ENCODE results near the gene WNT8A. TPM values are rescaled to one million over a fixed set of nuclear protein-coding genes. Genes with fewer than 3 reads are reported as not detected.

WNT8A gene
- total RNA-seq, 1 donor from 2014 or later, result not detected

DNA sequence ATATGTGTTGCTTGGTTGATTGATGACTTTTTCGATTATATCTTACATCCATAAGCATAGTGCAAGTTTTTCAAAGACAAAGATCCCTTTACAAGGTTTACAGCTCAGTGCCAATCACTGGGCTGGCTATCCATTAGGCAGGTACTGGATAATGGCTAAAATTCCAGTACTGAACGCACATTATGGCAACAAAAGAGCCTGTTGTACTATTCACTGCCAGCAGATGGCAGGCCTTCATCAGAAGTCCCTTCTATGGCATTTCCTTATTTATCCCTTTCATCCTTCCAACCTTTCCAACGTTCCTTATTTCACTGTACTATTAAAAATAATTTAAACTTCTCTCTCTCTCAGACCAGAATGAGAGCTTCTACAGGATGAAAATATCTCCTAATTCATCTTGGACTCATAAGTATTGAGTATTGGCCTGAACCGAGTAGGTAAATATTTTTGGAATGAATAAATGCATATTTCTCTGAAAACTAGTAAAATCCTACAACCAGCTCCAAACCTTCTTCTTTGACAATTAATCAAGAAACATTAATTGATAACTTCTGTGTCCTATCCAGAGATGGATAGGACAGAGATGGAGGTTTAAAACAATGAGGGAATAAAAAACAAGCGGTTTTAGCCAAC, 6.7 kb upstream of the WNT8A start:
- no peak overlapping the region for H3K4me3 Mint-ChIP-seq (ENCODE audit: low read depth)
- no peaks in the 10 kb centered on the region for H3K9me3 Mint-ChIP-seq (ENCODE audit: low read depth)
- no peaks in the 10 kb centered on the region for H3K36me3 Mint-ChIP-seq (ENCODE audit: insufficient read depth)
- H3K27me3 Mint-ChIP-seq, result no peaks in the 10 kb centered on the region
- DNase-seq (ENCODE audit: low spot score, unreplicated experiment), result peak; percentile 47
- no peaks in the 10 kb centered on the region for H3K4me1 Mint-ChIP-seq (ENCODE audit: low read depth)
- TF ChIP-seq, protein P1, sequence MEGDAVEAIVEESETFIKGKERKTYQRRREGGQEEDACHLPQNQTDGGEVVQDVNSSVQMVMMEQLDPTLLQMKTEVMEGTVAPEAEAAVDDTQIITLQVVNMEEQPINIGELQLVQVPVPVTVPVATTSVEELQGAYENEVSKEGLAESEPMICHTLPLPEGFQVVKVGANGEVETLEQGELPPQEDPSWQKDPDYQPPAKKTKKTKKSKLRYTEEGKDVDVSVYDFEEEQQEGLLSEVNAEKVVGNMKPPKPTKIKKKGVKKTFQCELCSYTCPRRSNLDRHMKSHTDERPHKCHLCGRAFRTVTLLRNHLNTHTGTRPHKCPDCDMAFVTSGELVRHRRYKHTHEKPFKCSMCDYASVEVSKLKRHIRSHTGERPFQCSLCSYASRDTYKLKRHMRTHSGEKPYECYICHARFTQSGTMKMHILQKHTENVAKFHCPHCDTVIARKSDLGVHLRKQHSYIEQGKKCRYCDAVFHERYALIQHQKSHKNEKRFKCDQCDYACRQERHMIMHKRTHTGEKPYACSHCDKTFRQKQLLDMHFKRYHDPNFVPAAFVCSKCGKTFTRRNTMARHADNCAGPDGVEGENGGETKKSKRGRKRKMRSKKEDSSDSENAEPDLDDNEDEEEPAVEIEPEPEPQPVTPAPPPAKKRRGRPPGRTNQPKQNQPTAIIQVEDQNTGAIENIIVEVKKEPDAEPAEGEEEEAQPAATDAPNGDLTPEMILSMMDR (IDR thresholded peaks at IDR 0.05; ENCODE audit: unreplicated experiment), result peak; percentile 87
- no peak overlapping the region for H3K27ac Mint-ChIP-seq

DNA sequence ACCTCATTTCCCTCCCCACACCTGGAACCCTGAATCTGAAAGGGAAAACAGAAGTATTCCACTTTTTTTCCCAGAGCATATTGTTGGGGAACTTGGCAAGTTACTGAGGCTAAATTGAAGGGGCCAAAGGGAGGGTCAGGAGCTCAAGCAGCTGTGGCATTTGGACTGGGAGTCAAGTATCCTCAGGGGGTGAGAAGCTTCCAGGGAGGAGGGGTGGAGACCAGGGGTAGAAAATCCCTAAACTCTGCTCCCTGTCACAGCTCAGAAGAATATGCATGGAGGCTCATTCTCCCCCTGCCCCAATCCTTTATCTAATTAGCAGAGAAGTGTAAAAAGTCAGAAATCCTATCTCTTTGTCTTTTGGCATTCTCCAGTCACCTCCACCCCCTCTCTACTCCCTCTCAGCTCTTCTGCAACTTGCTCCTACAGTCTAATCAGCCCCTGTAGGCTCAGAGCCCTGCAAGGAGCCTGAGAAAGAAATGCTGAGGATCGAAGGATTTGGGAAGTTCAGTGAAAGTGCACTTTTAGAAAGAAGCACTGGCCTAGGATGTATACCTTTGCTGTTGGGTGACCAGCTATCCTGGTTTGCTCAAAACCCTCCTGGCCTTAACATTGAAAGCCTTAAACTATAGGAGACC, 5.7 kb upstream of the WNT8A start:
- H3K27me3 Mint-ChIP-seq, result no peaks in the 10 kb centered on the region

DNA sequence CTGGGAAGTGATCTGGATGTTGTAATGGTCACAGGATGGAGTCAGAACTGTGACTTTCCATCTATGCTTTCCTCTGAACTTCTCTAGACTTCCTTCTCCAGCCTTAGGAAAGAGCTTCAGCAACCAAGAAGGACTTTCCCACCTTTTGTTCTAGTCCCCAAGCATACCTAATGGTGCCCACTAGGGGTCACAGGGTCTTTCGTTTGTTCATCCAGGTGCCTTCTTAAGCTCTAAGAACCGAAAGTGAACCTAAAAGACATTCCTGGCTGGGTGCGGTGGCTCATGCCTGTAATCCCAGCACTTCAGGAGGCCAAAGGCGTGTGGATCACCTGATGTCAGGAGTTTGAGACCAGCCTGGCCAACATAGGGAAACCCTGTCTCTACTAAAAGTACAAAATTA, 1.8 kb upstream of the WNT8A start:
- TF ChIP-seq, protein P1 (IDR thresholded peaks at IDR 0.05; ENCODE audit: unreplicated experiment), result peak; percentile 36
- H3K4me1 Mint-ChIP-seq (ENCODE audit: low read depth), result no peaks in the 10 kb centered on the region
- no peak overlapping the region for H3K27ac Mint-ChIP-seq
- H3K27me3 Mint-ChIP-seq, result no peaks in the 10 kb centered on the region
- H3K36me3 Mint-ChIP-seq (ENCODE audit: insufficient read depth), result no peaks in the 10 kb centered on the region
- H3K9me3 Mint-ChIP-seq (ENCODE audit: low read depth), result no peaks in the 10 kb centered on the region
- DNase-seq (ENCODE audit: low spot score, unreplicated experiment), result no peak
- no peak overlapping the region for H3K4me3 Mint-ChIP-seq (ENCODE audit: low read depth)

More for the DNA sequence above, 5.7 kb upstream of the WNT8A start:
- H3K27ac Mint-ChIP-seq, result no peak overlapping the region
- no peak overlapping the region for H3K4me3 Mint-ChIP-seq (ENCODE audit: low read depth)
- TF ChIP-seq, protein P1 (IDR thresholded peaks at IDR 0.05; ENCODE audit: unreplicated experiment), result no peak
- no peaks in the 10 kb centered on the region for H3K4me1 Mint-ChIP-seq (ENCODE audit: low read depth)
- no peaks in the 10 kb centered on the region for H3K9me3 Mint-ChIP-seq (ENCODE audit: low read depth)
- H3K36me3 Mint-ChIP-seq (ENCODE audit: insufficient read depth), result no peaks in the 10 kb centered on the region
- no peak for DNase-seq (ENCODE audit: low spot score, unreplicated experiment)

DNA sequence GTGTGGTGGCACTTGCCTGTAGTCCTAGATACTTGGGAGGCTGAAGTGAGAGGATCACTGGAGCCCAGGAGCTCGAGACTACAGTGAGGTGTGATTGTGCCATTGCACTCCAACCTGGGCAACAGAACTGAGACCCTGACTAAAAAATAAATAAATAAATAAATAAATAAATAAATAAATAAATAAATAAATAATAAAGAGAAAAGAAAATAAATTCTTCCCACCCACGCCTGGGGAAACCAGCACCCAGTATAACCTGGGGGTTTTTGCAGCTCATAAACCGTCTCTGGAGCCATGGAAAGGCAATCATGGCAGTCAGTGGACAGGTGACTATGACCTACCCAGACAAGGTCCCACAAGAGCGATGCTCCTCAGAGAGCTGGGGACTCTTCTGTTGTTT, 7.9 kb downstream of the WNT8A start:
- no peaks in the 10 kb centered on the region for H3K9me3 Mint-ChIP-seq (ENCODE audit: low read depth)
- no peak overlapping the region for H3K4me3 Mint-ChIP-seq (ENCODE audit: low read depth)
- H3K36me3 Mint-ChIP-seq (ENCODE audit: insufficient read depth), result no peaks in the 10 kb centered on the region
- peaks cover 3% of the 10 kb centered on the region for H3K4me1 Mint-ChIP-seq (ENCODE audit: low read depth)
- TF ChIP-seq, protein P1 (IDR thresholded peaks at IDR 0.05; ENCODE audit: unreplicated experiment), result no peak
- H3K27me3 Mint-ChIP-seq, result peaks cover 3% of the 10 kb centered on the region
- H3K27ac Mint-ChIP-seq, result no peak overlapping the region
- no peak for DNase-seq (ENCODE audit: low spot score, unreplicated experiment)

DNA sequence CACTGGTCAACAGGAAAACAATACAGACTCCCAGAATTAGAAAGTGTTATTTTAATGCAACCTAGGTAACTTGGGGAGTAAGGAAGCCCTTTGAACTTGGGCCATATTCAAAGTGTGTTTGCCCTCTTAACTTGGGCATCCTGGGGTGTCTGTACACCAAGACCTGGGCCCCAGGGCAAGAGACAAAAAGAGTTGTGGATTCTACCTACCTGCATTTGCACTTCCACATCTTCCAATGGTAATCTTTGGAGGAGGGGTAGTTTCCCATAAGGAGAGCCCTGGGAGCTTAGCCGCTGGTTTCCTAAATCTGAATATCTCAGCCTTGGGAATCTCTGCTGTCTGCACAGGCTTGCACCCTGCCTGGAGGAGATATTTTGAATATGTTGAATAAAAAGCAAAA, 8.5 kb downstream of the WNT8A start:
- Mint-ChIP-seq H3K36me3 (ENCODE audit: insufficient read depth) (no peaks in the 10 kb centered on the region), H3K9me3 (ENCODE audit: low read depth) (no peaks in the 10 kb centered on the region), H3K4me1 (ENCODE audit: low read depth) (peaks cover 3% of the 10 kb centered on the region), H3K4me3 (ENCODE audit: low read depth) (no peak overlapping the region), H3K27ac (no peak overlapping the region), H3K27me3 (peaks cover 4% of the 10 kb centered on the region)
- DNase-seq (ENCODE audit: low spot score, unreplicated experiment), result no peak
- TF ChIP-seq, protein P1 (IDR thresholded peaks at IDR 0.05; ENCODE audit: unreplicated experiment), result no peak

Measured in progenitor cell of endocrine pancreas (in vitro differentiated cells).